Stimulated activated naive CD4-positive, alpha-beta T cell treated with Interleukin-2 at 50 U/mL for 16 hours (primary cell): ENCODE results near the gene AZI2.

Source experiments
- DNase-seq: peaks from one replicate; lab custom pipeline; 2025; lab: John Stamatoyannopoulos, UW

AZI2 gene, protein sequence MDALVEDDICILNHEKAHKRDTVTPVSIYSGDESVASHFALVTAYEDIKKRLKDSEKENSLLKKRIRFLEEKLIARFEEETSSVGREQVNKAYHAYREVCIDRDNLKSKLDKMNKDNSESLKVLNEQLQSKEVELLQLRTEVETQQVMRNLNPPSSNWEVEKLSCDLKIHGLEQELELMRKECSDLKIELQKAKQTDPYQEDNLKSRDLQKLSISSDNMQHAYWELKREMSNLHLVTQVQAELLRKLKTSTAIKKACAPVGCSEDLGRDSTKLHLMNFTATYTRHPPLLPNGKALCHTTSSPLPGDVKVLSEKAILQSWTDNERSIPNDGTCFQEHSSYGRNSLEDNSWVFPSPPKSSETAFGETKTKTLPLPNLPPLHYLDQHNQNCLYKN

DNA sequence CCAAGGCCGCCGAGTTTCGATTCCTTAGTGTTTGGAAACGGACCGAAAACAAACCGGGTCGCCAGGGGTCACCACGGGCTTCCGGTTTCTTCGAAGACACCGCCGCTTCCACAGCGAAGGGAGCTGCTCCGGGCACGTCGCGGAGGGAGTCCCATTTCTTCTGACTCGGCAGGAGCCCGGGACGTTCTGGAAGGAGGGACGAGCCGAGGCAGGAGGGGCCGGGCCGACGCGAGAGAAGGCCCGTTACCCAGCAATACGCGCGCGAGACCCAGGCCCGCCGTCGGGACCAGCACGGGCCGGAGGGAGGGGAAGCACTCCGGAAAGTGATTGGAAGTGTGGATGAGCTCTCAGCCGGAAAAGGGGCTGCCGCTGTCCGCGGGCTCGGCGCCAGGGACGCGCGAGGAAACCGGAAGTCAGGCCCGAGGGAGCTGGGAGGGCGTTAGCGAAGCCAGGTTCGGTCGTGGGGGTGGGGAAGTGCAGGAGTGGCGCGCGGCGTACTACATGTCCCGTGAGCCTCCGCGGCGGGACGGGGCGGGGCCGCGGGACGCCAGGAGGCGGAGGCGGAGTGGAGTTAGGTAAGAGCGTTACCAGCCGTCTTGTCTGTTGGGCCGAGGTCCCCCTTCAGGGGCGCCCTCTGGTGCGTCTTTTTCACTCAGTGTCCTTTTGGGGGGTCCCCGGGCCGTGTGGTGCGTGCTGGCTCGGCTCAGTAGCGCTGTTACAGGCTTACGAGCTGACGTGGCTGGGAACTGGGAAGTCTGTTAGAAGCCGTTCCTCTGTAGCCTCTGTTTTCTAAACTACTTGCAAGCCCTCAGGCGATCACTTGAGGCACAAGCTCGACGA, at the start of gene AZI2, which contains the start of gene ZCWPW2:
Gene AZI2, minus strand, starts transcription at position 196 of the 840 bp plus-strand sequence. CDS start 8,207 bp downstream, outside the sequence.
Gene ZCWPW2, plus strand, starts transcription at position 93 of the 840 bp plus-strand sequence. CDS start 64,348 bp downstream, outside the sequence.
- DNase-seq, result peak; percentile 90

GRCh38 chr3:28388978-28389377, 40.4 kb upstream of the AZI2 start:
- no peak for DNase-seq

- no peak for DNase-seq
Measured at GRCh38 chr3:28386049-28386448, 37.4 kb upstream of the AZI2 start.

DNA sequence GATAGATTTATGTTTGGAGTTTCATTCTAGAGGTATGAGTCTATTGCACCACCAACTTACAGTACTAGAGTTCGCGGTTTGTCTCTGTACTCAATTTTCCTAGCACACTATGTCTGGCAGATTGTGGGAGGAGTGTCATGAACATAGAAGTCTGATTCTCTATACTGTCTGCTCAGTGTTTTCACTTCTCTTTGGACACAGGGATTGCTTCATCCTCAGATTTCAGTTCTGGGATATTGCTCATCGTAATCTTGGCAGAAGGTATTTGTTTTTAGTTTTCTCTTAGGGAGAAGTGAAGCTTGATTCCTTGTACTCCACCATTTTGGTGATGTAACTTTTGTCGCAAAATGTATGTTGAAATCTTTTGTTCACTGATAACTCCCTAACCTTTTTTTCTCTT, 27.8 kb upstream of the AZI2 start:
- DNase-seq, result no peak

- DNase-seq, result no peak
Measured at GRCh38 chr3:28349469-28350000, 911 bp upstream of the AZI2 start.

DNA sequence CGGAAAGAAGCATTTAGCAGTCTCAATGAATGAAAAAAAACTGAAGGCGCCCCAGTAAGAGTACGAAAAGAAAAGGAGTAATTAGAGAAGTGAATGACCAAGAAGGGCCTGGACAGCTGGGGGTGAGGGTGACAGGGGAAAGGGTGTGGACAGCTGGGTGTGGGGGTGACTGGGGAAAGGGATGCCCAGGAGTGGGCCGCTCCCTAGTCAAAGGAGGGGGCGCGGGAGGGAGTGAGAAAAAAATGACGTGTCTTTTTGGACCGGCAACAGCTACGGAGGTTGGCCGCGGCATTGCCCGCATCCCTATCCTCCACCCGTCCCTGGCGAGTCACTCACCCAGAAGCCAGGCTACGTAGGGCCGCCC, 377 bp downstream of the AZI2 start:
- no peak for DNase-seq

GRCh38 chr3:28347374-28348264, 1.0 kb downstream of the AZI2 start:
- DNase-seq, result no peak

- no peak for DNase-seq
Measured at GRCh38 chr3:28345690-28346089, 2.9 kb downstream of the AZI2 start.

DNA sequence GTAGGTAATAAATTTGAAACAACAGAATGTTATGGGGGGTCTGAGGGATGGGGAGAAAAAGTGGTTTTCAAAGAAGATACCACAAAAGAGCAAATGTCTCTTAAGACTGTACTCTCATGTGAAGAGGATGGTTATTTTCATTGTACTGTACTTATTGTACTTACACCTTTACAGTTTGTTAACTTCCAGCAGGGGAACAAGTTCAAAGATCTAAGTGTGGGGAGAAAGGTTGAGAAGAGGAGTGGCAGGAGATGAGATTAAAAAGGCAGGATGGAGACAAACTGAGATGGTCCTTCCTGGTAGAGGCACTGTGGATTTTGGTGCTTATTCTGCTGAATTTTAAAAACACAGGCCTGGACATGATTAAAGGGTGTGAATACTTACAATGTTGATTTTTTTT, 5.5 kb downstream of the AZI2 start:
- no peak for DNase-seq

GRCh38 chr3:28337230-28337629, 11.4 kb downstream of the AZI2 start:
- no peak for DNase-seq

DNA sequence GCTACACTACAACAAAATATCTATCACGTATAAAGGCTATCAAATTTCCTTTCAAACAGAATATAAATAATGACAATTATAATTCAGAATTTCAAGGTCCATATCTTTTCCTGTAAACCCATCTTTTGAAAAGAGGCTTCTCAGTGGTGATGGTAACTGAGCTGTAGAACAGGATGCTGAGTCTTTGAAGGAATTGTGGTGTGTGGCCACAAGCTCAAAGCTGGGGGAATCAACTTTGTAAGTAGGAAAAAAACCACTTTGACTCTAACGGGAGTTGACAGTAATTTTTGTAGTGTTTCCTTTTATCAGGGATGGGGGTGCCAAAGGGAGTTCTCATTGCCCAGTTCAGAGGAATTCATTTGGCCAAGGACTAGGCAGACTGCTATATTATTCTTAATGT, 13.4 kb downstream of the AZI2 start:
- DNase-seq, result no peak

DNA sequence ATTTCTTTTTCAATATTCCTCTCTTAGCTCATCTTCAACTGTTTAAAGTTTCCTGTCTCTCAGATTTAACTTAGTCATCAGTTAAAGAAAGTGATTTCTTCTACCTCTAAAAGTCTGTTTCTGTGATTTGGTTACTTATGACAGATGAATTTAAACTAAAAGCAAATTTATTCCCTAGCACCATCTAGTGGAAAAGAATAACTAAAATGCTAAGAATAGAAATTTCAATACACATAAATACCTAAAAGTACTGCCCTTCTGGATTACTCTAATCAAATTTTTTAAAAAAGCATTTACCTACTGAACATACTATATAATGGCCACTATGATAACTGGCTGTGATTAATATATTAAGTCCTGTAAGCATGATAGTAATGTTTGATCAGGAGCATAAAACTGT, 14.1 kb downstream of the AZI2 start:
- DNase-seq, result no peak

DNA sequence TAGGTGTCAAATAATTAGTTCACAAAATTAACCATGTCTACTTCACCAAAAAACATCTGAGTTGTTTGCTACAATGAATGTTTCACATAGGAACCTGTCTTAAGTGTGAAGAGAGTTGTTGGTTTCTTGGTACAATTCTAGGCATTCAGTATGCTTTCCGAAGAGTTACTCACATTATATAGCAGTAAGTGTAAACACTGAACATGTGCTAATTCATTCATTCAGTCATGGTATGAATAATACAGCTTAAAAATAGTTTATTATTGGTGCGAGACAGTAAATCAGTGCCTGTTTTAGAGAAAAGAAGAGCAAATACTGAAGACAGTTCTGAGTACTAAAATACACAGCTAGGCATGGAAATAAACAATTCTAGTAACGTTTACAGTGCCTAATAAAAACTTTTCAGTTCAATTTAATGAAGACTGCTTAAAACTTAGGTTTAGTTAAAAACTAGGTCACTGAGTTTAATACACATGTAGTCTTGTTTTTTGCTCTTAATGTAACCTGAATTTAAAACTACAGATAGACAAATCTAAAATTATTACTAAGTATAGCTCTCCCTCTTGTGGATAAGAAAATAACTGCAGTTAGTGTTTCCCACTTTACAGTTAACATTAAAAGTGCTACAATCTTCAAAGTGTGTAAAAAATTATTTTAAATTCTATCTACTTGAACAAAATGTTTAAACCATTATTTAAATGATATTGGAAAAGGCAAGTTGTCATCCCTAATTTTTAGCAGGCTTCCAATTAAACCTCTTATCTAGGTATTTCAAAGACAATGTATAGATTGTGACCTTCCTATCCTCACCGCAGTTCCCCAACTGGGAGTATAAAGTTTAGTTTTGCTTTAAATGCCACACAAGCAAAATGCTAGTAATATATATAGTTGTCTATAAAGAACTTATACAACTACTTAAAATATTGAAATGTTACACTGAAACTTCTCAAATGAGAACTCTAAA, 20.2 kb downstream of the AZI2 start:
- DNase-seq, result no peak

DNA sequence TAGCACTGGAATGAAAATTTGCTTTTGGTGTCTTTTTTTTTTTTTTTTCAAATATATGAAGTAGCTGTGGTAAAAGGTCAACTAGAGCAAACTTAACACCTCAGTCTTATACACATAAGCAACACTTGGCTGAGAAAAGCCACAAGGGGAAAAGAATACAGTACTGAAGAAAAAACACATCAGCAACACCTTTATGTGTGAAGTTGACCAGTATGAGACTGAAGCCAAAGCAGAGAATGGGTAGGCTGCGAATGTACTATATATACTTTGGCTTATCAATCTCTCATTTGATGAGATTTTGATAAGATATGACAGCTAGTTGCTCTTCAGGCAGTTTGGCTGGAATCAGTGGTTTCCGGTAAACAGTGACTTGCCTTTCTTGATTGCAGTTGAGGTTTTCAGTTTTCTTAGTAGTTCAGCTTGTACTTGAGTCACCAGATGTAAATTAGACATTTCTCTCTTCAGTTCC, 22.1 kb downstream of the AZI2 start:
- peak; percentile 32 for DNase-seq

DNA sequence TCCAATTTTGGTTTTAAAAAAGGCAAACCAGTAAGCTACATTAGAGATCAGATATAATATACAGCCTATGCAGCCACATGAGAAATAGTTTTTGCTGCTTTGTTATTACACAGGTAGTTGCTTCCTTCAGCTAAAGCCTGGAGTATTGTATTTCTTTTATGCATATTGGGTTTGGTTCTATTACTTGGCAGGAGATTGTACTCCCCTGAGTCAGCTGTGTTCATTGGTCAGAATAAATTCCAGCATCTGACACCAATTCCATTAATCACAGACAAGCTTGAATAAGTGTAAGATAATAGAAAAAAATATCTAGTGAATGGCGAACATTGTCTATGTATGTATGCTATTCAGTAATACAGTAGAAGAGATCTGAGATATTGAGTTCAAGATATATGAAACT, 26.2 kb downstream of the AZI2 start:
- DNase-seq, result no peak

- DNase-seq, result no peak
Measured at GRCh38 chr3:28320981-28321380, 27.6 kb downstream of the AZI2 start.

- DNase-seq, result no peak
Measured at GRCh38 chr3:28317438-28318022, 31.1 kb downstream of the AZI2 start.

DNA sequence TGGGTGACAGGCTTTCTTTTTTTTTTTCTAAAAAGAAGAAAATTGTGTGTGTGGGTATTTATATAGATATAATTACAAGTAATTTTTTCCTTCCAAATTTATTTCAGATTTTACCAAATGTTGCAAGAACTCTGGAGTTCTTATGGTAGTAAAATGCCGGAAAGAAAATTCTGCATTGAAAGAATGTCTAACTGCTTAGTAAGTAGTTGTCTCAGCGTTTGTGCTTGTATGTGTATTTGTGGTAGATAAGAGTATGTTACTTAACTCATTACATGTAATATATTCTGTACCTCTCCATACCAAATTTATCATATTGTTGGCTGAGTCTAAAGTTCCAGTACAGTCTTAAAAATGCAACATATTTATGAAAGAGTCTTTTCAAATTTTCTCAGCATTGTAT, 32.4 kb downstream of the AZI2 start:
- no peak for DNase-seq

- no peak for DNase-seq
Measured at GRCh38 chr3:28315711-28316110, 32.9 kb downstream of the AZI2 start.

DNA sequence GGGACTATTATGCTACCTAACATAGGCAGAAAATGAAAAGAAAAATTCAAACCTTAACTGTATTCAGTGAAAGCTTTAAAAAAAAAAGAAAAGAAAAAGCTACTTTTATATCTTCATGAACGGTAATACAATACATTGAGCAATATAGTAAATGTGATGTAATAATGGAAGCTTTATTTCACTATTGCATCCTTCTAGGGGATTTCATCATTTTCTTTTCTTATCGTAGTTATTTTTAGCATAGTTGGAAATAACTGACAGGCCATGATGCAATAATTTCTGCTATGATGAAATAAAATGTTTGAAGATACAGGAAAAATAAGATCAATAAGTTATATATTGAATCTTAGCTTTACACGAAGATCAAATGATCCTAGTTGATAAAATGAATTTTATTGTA, 40.4 kb downstream of the AZI2 start:
- DNase-seq, result no peak
